HepG2 (cell line): ENCODE results near the gene GAN. TPM values are rescaled to one million over a fixed set of nuclear protein-coding genes. Genes with fewer than 3 reads are reported as not detected.

Experiments
- ATAC-seq: fragments of 200-7000 bp; cut with Tn5 transposase; 3 replicates; pipeline ENCODE4 v1.9.1; 2020; ENCODE audit warnings: mild to moderate bottlenecking, moderate library complexity
- BruUV-seq: library from RNA; stranded (reverse); fragments of 400-500 nt; replicated peaks from 2 replicates; lab custom pipeline; 2021; lab: Mats Ljungman, UMichigan
- CTCF ChIA-PET: fragments of 300-600 bp; formaldehyde crosslinking; extraction: SDS; loops from one replicate; lab custom pipeline; 2021; ENCODE audit warnings: low total read pairs, inconsistent platforms, low intra/inter-chr PET ratio; lab: Yijun Ruan, JAX
- POLR2A ChIA-PET: fragments of 350-600 bp; sonication (Branson Sonifier 250); formaldehyde crosslinking; loops from one replicate; lab custom pipeline; 2020; ENCODE audit warnings: antibody characterized with exemption, inconsistent platforms; lab: Yijun Ruan, JAX
- DNase-seq: peaks from one replicate; pipeline ENCODE4 v3.0.0-alpha.2; 2015; ENCODE audit warnings: low spot score
- FAIRE-seq: peaks from 3 replicates; lab custom pipeline; 2011; peaks lifted over from hg19 to GRCh38; lab: Jason Lieb, UNC
- H2AFZ ChIP-seq: one replicate; pipeline ENCODE4 v1.6.1; 2011; ENCODE audit warnings: low read length, inconsistent platforms
- H3K27ac ChIP-seq: fragments of 300-600 bp; 3 replicates; pipeline ENCODE4 v1.8.0; 2011; ENCODE audit warnings: mixed run types, mild to moderate bottlenecking, mixed read lengths, low read length, inconsistent platforms; ENCODE audit not compliant: insufficient read depth; ENCODE audit errors: extremely low read length
- H3K27me3 ChIP-seq, 2 experiments: fragments of 200-600 bp in 1 of 2; 2 replicates in 1 of 2; 3 replicates in 1 of 2; pipeline versions ENCODE4 v1.6.0 to v1.8.0; 2011; ENCODE audit warnings: low read length in 2 of 2, mild to moderate bottlenecking in 2 of 2, moderate library complexity in 2 of 2, inconsistent platforms in 1 of 2; ENCODE audit not compliant: insufficient read depth in 2 of 2, control insufficient read depth in 1 of 2
- H3K36me3 ChIP-seq, 2 experiments: fragments of 200-600 bp in 1 of 2; replicated peaks in 1 of 2; 2 replicates in 1 of 2; 3 replicates in 1 of 2; pipeline versions ENCODE4 v1.5.1 to v1.8.0; 2011; ENCODE audit warnings: low read length in 2 of 2, inconsistent platforms in 1 of 2; ENCODE audit not compliant: insufficient read depth in 2 of 2, control insufficient read depth in 1 of 2
- H3K4me1 ChIP-seq: 2 replicates; pipeline ENCODE4 v1.5.1; 2012; ENCODE audit warnings: low read length, inconsistent platforms; ENCODE audit not compliant: insufficient read depth
- H3K4me2 ChIP-seq: 2 replicates; pipeline ENCODE4 v1.6.0; 2011; ENCODE audit warnings: low read depth, low read length, inconsistent platforms
- H3K4me3 ChIP-seq, 3 experiments: fragments of 200-600 bp in 1 of 3; sonication (generic), shearing (Covaris generic) in 1 of 3; replicated peaks in 1 of 3; 2 replicates each; pipeline ENCODE4 v1.5.1; 2011 to 2016; ENCODE audit warnings: low read length in 3 of 3, inconsistent platforms in 2 of 3, low read depth in 2 of 3, mild to moderate bottlenecking in 2 of 3, control low read depth in 1 of 3, mixed read lengths in 1 of 3; ENCODE audit not compliant: insufficient read depth in 1 of 3
- H3K79me2 ChIP-seq: one replicate; pipeline ENCODE4 v1.6.1; 2011; ENCODE audit warnings: low read length, inconsistent platforms; ENCODE audit not compliant: insufficient read depth
- H3K9ac ChIP-seq: 2 replicates; pipeline ENCODE4 v1.6.0; 2011; ENCODE audit warnings: mild to moderate bottlenecking, low read depth, low read length, inconsistent platforms; ENCODE audit not compliant: insufficient read depth
- H3K9me3 ChIP-seq: 2 replicates; pipeline ENCODE4 v1.5.1; 2012; ENCODE audit warnings: mild to moderate bottlenecking, low read length
- H4K20me1 ChIP-seq: 2 replicates; pipeline ENCODE4 v1.6.0; 2011; ENCODE audit warnings: inconsistent platforms, mild to moderate bottlenecking, low read length, moderate library complexity; ENCODE audit not compliant: insufficient read depth
- ISL2 ChIP-seq: sonication (generic); formaldehyde crosslinking; IDR thresholded peaks from 2 replicates; pipeline ENCODE4 v1.5.0; 2020; ENCODE audit warnings: missing genetic modification reagents
- MED1 ChIP-seq: sonication (generic); formaldehyde crosslinking; IDR thresholded peaks from 2 replicates; pipeline ENCODE4 v1.4.0; 2020; ENCODE audit warnings: missing genetic modification reagents
- PLRG1 ChIP-seq: fragments of 450-650 bp; conservative IDR thresholded peaks from 2 replicates; pipeline ENCODE4 v1.6.1; 2016
- POLR2A ChIP-seq, 2 experiments: IDR thresholded peaks; 2 replicates each; pipeline ENCODE4 v1.6.1; 2011; ENCODE audit warnings: low read depth in 2 of 2, low read length in 2 of 2, mild to moderate bottlenecking in 1 of 2, moderate library complexity in 1 of 2; ENCODE audit not compliant: insufficient read depth in 1 of 2
- SMAD3 ChIP-seq: sonication (generic); formaldehyde crosslinking; IDR thresholded peaks from 2 replicates; pipeline ENCODE4 v1.4.0; 2020; ENCODE audit warnings: missing genetic modification reagents
- SOX5 ChIP-seq: IDR thresholded peaks from 2 replicates; pipeline ENCODE4 v1.6.1; 2016; ENCODE audit warnings: borderline replicate concordance
- SSRP1 ChIP-seq: IDR thresholded peaks from 2 replicates; pipeline ENCODE4 v1.6.1; 2016; ENCODE audit warnings: control low read depth
- TOPORS ChIP-seq: sonication (generic); formaldehyde crosslinking; IDR thresholded peaks from 2 replicates; pipeline ENCODE4 v1.8.0; 2023; ENCODE audit warnings: mild to moderate bottlenecking, missing genetic modification reagents
- ZBTB20 ChIP-seq: sonication (generic); formaldehyde crosslinking; IDR thresholded peaks from 2 replicates; pipeline ENCODE4 v1.8.1; 2023; ENCODE audit warnings: missing genetic modification reagents, low read depth, mild to moderate bottlenecking, borderline replicate concordance
- ZBTB42 ChIP-seq: sonication (generic); formaldehyde crosslinking; IDR thresholded peaks from 2 replicates; pipeline ENCODE4 v1.5.0; 2020; ENCODE audit warnings: mild to moderate bottlenecking, missing genetic modification reagents
- ZNF329 ChIP-seq: sonication (generic); formaldehyde crosslinking; IDR thresholded peaks from 2 replicates; pipeline ENCODE4 v1.9.0; 2021; ENCODE audit warnings: low read depth, mild to moderate bottlenecking, missing genetic modification reagents
- ZNF776 ChIP-seq: sonication (generic); formaldehyde crosslinking; IDR thresholded peaks from 2 replicates; pipeline ENCODE4 v1.4.0; 2020; ENCODE audit warnings: mild to moderate bottlenecking, missing genetic modification reagents
- ZXDC ChIP-seq: sonication (generic); formaldehyde crosslinking; IDR thresholded peaks from 2 replicates; pipeline ENCODE4 v1.5.0; 2020; ENCODE audit warnings: mild to moderate bottlenecking, missing genetic modification reagents
- WGBS: methylation state at CpG from one replicate; pipeline ENCODE4 v1.1.6; 2017; ENCODE audit warnings: low lambda C conversion rate; 5-methylcytosine and 5-hydroxymethylcytosine counted together
- in situ Hi-C: cut with HindIII; loops from 2 replicates; pipeline ENCODE4 v1.10.0; 2017; ENCODE audit warnings: low pct_unique_long_range_greater_than_20kb; ENCODE audit not compliant: extremely low pct_ligation_motif_present
- intact Hi-C: fragments of 100-400 bp; cut with micrococcal nuclease; formaldehyde crosslinking; loops from one replicate; pipeline ENCODE4 v1.10.0; 2022; ENCODE audit not compliant: unreplicated experiment
- polyA plus RNA-seq, 8 experiments: library from polyadenylated mRNA; depleted of rRNA in 3 of 8; stranded (reverse) in 7 of 8; unstranded in 1 of 8; fragments of >200 nt; fragmentation: Illumina TruSeq in 4 of 8; extraction: Trizol in 4 of 8; gene quantifications; 2 replicates each; pipeline versions ENCODE4 v1.2.1 to v1.2.3, GENCODE V29; 2011 to 2016; ENCODE audit warnings: low read depth in 4 of 8, missing spikeins in 1 of 8, mixed read lengths in 1 of 8; ENCODE audit not compliant: insufficient read depth in 1 of 8
- total RNA-seq, 5 experiments: library from RNA; depleted of rRNA; stranded (reverse); fragments of >200 nt; fragmentation: Illumina TruSeq; extraction: Trizol; gene quantifications; 2 replicates each; pipeline ENCODE4 v1.2.3, GENCODE V29; 2016; ENCODE audit warnings: low read depth in 1 of 5
- TF ChIP-seq, protein P1 (sequence below): sonication (generic); formaldehyde crosslinking; IDR thresholded peaks from 2 replicates; pipeline ENCODE4 v1.5.0; 2020; ENCODE audit warnings: mild to moderate bottlenecking, low read depth, missing genetic modification reagents, borderline replicate concordance

GAN gene
- total and polyA plus RNA-seq, 2 of the 13 experiments (the other 11 are each of a cell fraction or from before 2014, with no cell fraction given): 4.3 to 11.0 TPM

GRCh38 chr16:81293909-81294802 is 20.6 kb upstream of the GAN start:
- Histone ChIP-seq H3K9ac (no peak overlapping the region), H3K79me2 (no peaks in the 10 kb centered on the region), H3K36me3 (no peaks in the 10 kb centered on the region), H3K9me3 (no peaks in the 10 kb centered on the region), H3K4me2 (no peak overlapping the region), H4K20me1 (no peaks in the 10 kb centered on the region), H3K27ac (no peak overlapping the region), H3K4me3 (no peak overlapping the region), H2AFZ (no peak overlapping the region), H3K4me1 (no peaks in the 10 kb centered on the region), H3K27me3 (peaks cover 1 to 22% of the 10 kb centered on the region in 2 experiments; a peak in 3 of 5 replicates)
- DNase-seq (no peak), ATAC-seq (no peak), FAIRE-seq (no peak)
- POLR2A ChIA-PET: no interaction called here
- 37% methylated on average over 11 of the region's 11 CpGs for WGBS
- intact Hi-C loops: no loop called here
- BruUV-seq: no TSS peak
- CTCF ChIA-PET: no interaction called here
- TF ChIP-seq, protein P1, sequence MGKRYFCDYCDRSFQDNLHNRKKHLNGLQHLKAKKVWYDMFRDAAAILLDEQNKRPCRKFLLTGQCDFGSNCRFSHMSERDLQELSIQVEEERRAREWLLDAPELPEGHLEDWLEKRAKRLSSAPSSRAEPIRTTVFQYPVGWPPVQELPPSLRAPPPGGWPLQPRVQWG (CRISPR knock-in tag): no peak
- TF ChIP-seq ZBTB42 (CRISPR knock-in tag) (no peak), ZBTB20 (CRISPR knock-in tag) (no peak), TOPORS (no peak), ZXDC (no peak), ZNF329 (CRISPR knock-in tag) (no peak), ZNF776 (CRISPR knock-in tag) (no peak), SMAD3 (CRISPR knock-in tag) (no peak), MED1 (CRISPR knock-in tag) (no peak), SSRP1 (no peak), POLR2A (IDR thresholded peaks at IDR 0.05; ENCODE audit: insufficient read depth in 1 of 2, low read depth in 2 of 2, low read length in 2 of 2) (no peak), PLRG1 (no peak), SOX5 (CRISPR knock-in tag) (no peak), ISL2 (CRISPR knock-in tag) (no peak)
- in situ Hi-C loops: no loop called here
